Measurements from ENCODE around the gene E2F1. TPM values are rescaled to one million over a fixed set of nuclear protein-coding genes. Genes with fewer than 3 reads are reported as not detected.

E2F1 gene
- total and polyA plus RNA-seq, 2 of the 4 experiments (the other 2 are of a cell fraction): 10.9 to 14.0 TPM

DNA sequence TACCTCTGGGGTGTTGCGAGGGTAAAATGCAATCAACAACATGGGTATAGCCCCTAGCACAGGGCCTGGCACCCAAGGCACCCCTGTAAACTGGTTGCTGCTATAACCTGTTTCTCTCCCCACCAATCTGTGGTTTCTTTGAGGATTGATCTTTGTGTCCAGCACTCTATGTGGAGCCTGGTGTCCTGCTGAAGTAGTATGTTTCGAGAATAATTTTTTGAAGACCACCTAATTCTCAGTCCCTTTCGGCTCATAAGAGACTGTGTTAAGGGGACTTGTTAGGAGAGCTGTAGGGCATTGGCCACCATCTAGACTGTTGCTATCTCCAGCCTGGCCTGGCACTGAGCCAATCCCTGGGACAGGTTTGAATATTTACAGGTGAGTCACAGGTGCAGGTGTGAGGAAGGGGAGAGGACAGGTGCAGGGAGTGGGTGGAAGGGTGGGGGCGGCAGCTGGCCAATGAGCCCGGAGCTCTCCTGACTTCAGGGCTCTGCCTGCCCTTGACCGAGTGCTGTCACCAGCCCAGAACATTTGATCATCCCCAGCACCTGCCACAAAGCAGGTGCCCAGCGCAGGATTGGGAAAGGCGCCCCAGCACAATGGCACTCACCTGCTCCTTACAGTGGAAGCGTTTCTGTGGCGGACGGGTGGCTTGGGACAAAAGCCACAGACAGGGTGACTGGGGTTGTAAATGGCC is 32.1 kb downstream of the E2F1 start:
- Histone ChIP-seq H3K9ac (ENCODE audit: low read depth, low read length) (no peak overlapping the region), H2AFZ (replicated peaks; ENCODE audit: low read length, poor library complexity) (no peak overlapping the region), H3K79me1 (ENCODE audit: low read depth in 1 of 2, low read length in 2 of 2) (no peaks in the 10 kb centered on the region), H3K4ac (ENCODE audit: low read depth, low read length) (no peak overlapping the region), H2BK5ac (ENCODE audit: low read depth, low read length, poor library complexity, severe bottlenecking) (no peak overlapping the region), H2BK15ac (ENCODE audit: low read depth, low read length) (no peak overlapping the region), H3K4me1 (ENCODE audit: control insufficient read depth, insufficient read depth, low read length) (peaks cover 3% of the 10 kb centered on the region; the same call in 1 of the 2 replicates), H2AK9ac (replicated peaks; ENCODE audit: low read depth, low read length, poor library complexity) (no peak overlapping the region), H3K14ac (replicated peaks; ENCODE audit: low read depth, low read length) (no peak overlapping the region), H4K5ac (ENCODE audit: low read depth, low read length) (no peak overlapping the region), H3K23ac (ENCODE audit: low read depth, low read length) (no peak overlapping the region), H3K27ac (ENCODE audit: insufficient read depth, low read length) (no peak overlapping the region), H3K18ac (ENCODE audit: low read depth, low read length) (no peak overlapping the region), H4K20me1 (ENCODE audit: insufficient read depth, low read length) (no peaks in the 10 kb centered on the region), H3K9me1 (ENCODE audit: insufficient read depth, low read length) (peaks cover 5% of the 10 kb centered on the region; the same call in 1 of the 2 replicates), H3K9me3 (ENCODE audit: control insufficient read depth, insufficient read depth, low read length) (no peaks in the 10 kb centered on the region), H4K91ac (ENCODE audit: insufficient read depth, low read depth, low read length) (no peak overlapping the region), H3K4me3 (ENCODE audit: insufficient read depth, low read depth, low read length) (no peak overlapping the region), H2AK5ac (ENCODE audit: low read depth, low read length) (no peak overlapping the region), H3K56ac (ENCODE audit: extremely low read depth, insufficient read depth, low read length) (no peak overlapping the region), H2BK120ac (ENCODE audit: low read depth, low read length) (no peak overlapping the region), H2BK20ac (ENCODE audit: low read depth, low read length) (no peak overlapping the region), H3K27me3 (ENCODE audit: control insufficient read depth, insufficient read depth, low read length) (no peaks in the 10 kb centered on the region), H3K36me3 (ENCODE audit: control insufficient read depth, insufficient read depth, low read length) (peaks cover 16% of the 10 kb centered on the region; the same call in 1 of the 2 replicates), H3K4me2 (ENCODE audit: low read depth, low read length) (no peak overlapping the region), H4K8ac (ENCODE audit: low read depth in 2 of 2, low read length in 2 of 2) (0 out of 4 replicates have a peak overlapping the region, but pooled peaks of 1 of the 2 experiments have one; percentile 1)
- TF ChIP-seq BHLHE40 (IDR thresholded peaks at IDR 0.05; ENCODE audit: low read depth, low read length) (no peak), POLR2A (IDR thresholded peaks at IDR 0.05; ENCODE audit: low read depth, low read length) (no peak), RAD21 (IDR thresholded peaks at IDR 0.05; ENCODE audit: low read length) (no peak), RCOR1 (IDR thresholded peaks at IDR 0.05; ENCODE audit: insufficient replicate concordance, low read length) (no peak), FOS (IDR thresholded peaks at IDR 0.05; ENCODE audit: low read depth, low read length) (no peak), NFE2L2 (IDR thresholded peaks at IDR 0.05; ENCODE audit: low read depth, low read length) (no peak), MXI1 (IDR thresholded peaks at IDR 0.05; ENCODE audit: borderline replicate concordance, low read depth, low read length) (no peak), CHD1 (IDR thresholded peaks at IDR 0.05; ENCODE audit: low read depth, low read length) (no peak)
- TF ChIP-seq, protein P1, sequence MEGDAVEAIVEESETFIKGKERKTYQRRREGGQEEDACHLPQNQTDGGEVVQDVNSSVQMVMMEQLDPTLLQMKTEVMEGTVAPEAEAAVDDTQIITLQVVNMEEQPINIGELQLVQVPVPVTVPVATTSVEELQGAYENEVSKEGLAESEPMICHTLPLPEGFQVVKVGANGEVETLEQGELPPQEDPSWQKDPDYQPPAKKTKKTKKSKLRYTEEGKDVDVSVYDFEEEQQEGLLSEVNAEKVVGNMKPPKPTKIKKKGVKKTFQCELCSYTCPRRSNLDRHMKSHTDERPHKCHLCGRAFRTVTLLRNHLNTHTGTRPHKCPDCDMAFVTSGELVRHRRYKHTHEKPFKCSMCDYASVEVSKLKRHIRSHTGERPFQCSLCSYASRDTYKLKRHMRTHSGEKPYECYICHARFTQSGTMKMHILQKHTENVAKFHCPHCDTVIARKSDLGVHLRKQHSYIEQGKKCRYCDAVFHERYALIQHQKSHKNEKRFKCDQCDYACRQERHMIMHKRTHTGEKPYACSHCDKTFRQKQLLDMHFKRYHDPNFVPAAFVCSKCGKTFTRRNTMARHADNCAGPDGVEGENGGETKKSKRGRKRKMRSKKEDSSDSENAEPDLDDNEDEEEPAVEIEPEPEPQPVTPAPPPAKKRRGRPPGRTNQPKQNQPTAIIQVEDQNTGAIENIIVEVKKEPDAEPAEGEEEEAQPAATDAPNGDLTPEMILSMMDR (conservative IDR thresholded peaks at IDR 0.05; ENCODE audit: low read depth, low read length): no peak
- TF ChIP-seq, protein P2, sequence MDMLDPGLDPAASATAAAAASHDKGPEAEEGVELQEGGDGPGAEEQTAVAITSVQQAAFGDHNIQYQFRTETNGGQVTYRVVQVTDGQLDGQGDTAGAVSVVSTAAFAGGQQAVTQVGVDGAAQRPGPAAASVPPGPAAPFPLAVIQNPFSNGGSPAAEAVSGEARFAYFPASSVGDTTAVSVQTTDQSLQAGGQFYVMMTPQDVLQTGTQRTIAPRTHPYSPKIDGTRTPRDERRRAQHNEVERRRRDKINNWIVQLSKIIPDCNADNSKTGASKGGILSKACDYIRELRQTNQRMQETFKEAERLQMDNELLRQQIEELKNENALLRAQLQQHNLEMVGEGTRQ (IDR thresholded peaks at IDR 0.05; ENCODE audit: low read depth, low read length): no peak
- WGBS, 2 experiments (ENCODE audit: extremely low coverage in 2 of 2, insufficient read length in 1 of 2): 86% methylated on average over 5 of the region's 11 CpGs; no CpG with 5 or more reads in 1 of the 2 experiments
- ChIA-PET CTCF (interaction anchor here (0.5 to 1.2 kb wide), 5 partner anchors 9 to 197 kb away, joined by 3 to 6 read pairs (median 3); partner anchors contain the start of gene C20orf144), POLR2A (ENCODE audit: unreplicated experiment) (no interaction called here)
- BruUV-seq (replicated peaks): no TSS peak
- ATAC-seq (ENCODE audit: low read depth) (no peak), DNase-seq (no peak)
- in situ Hi-C loops (cut with MboI; ENCODE audit: low sequenced_read_pairs) (loop anchor here (5.0 kb wide), 1 partner anchor 202 kb away; no protein-coding TSS in a partner anchor), dilution Hi-C loops (cut with HindIII; ENCODE audit: low sequenced_read_pairs, unreplicated experiment) (no loop called here), intact Hi-C loops (cut with micrococcal nuclease) (loop anchor here (1.0 kb wide), 1 partner anchor 197 kb away; no protein-coding TSS in a partner anchor)
